H1 (cell line): ENCODE data around the gene MIA3. TPM values are rescaled to one million over a fixed set of nuclear protein-coding genes. Genes with fewer than 3 reads are reported as not detected.

Experiments used
- FOSL1 ChIP-seq: IDR thresholded peaks from 2 replicates; pipeline ENCODE4 v1.6.1; 2011; ENCODE audit warnings: mild to moderate bottlenecking, low read depth, low read length, moderate library complexity; ENCODE audit not compliant: insufficient read depth
- GTF2F1 ChIP-seq: IDR thresholded peaks from 2 replicates; pipeline ENCODE4 v1.6.1; 2012; ENCODE audit warnings: low read depth, low read length, improper control_type of control experiment, borderline replicate concordance
- KDM5A ChIP-seq: fragments of 200-600 bp; IDR thresholded peaks from 2 replicates; pipeline ENCODE4 v1.7.1; 2012; ENCODE audit warnings: mild to moderate bottlenecking, low read length, inconsistent platforms, mixed read lengths
- MAX ChIP-seq: IDR thresholded peaks from 2 replicates; pipeline ENCODE4 v1.6.1; 2012; ENCODE audit warnings: inconsistent platforms
- NRF1 ChIP-seq: IDR thresholded peaks from 2 replicates; pipeline ENCODE4 v1.6.1; 2011; ENCODE audit warnings: mild to moderate bottlenecking, low read depth, low read length, improper control_type of control experiment
- POLR2A ChIP-seq, 2 experiments: IDR thresholded peaks; 1 replicate in 1 of 2; 2 replicates in 1 of 2; pipeline ENCODE4 v1.6.1; 2011; ENCODE audit warnings: low read depth in 2 of 2, low read length in 2 of 2, mild to moderate bottlenecking in 2 of 2; ENCODE audit errors: control extremely low read depth in 1 of 2
- RFX5 ChIP-seq: IDR thresholded peaks from 2 replicates; pipeline ENCODE4 v1.6.1; 2011; ENCODE audit warnings: low read depth, low read length, improper control_type of control experiment, borderline replicate concordance
- RXRA ChIP-seq: IDR thresholded peaks from 2 replicates; pipeline ENCODE4 v1.6.1; 2011; ENCODE audit warnings: low read depth, mild to moderate bottlenecking, low read length, moderate library complexity; ENCODE audit not compliant: insufficient read depth
- SP1 ChIP-seq: IDR thresholded peaks from 2 replicates; pipeline ENCODE4 v1.6.1; 2011; ENCODE audit warnings: low read depth, low read length
- SP2 ChIP-seq: IDR thresholded peaks from 2 replicates; pipeline ENCODE4 v1.6.1; 2012; ENCODE audit warnings: mild to moderate bottlenecking, low read length, inconsistent platforms
- SRF ChIP-seq: IDR thresholded peaks from 2 replicates; pipeline ENCODE4 v1.6.1; 2011; ENCODE audit warnings: mild to moderate bottlenecking, low read depth, low read length, moderate library complexity
- polyA plus RNA-seq, 7 experiments: library from polyadenylated mRNA; depleted of rRNA in 3 of 7; stranded (reverse) in 5 of 7; unstranded in 2 of 7; fragments of >200 nt in 5 of 7; fragments of 200-250 nt in 2 of 7; gene quantifications; 1 replicate in 5 of 7; 2 replicates in 1 of 7; 4 replicates in 1 of 7; pipeline versions ENCODE4 v1.2.1 to v1.2.3, GENCODE V29; 2011 to 2013; ENCODE audit warnings: missing spikeins in 2 of 7, mixed read lengths in 2 of 7
- total RNA-seq: library from RNA; stranded (reverse); fragmentation: NEBNext Ultra II Directional; extraction: Animal tissue kit (Norgen Biotek cat#: 25700); gene quantifications from 2 replicates; pipeline ENCODE4 v1.2.1, GENCODE V29; 2021
- TF ChIP-seq, protein P1 (sequence below): IDR thresholded peaks from 2 replicates; pipeline ENCODE4 v1.6.1; 2011; ENCODE audit warnings: low read length, improper control_type of control experiment

MIA3 gene
- total and polyA plus RNA-seq, 2 of the 8 experiments (the other 6 are each of a cell fraction or from before 2014, with no cell fraction given) = 69.0 to 105 TPM

GRCh38 chr1:222713091-222713961 lies 95.4 kb downstream of the MIA3 start (continued):
- TF ChIP-seq MAX (peak; percentile 86), FOSL1 (no peak), GTF2F1 (no peak), KDM5A (0 out of 2 replicates have a peak, but pooled peaks have one; percentile 50), POLR2A (IDR thresholded peaks at IDR 0.05; ENCODE audit: control extremely low read depth in 1 of 2, low read depth in 2 of 2, low read length in 2 of 2) (peak; percentile 46 to 48), RXRA (no peak), SP1 (no peak), RFX5 (no peak), NRF1 (peak; percentile 71), SRF (peak; percentile 91), SP2 (no peak)
- TF ChIP-seq, protein P1, sequence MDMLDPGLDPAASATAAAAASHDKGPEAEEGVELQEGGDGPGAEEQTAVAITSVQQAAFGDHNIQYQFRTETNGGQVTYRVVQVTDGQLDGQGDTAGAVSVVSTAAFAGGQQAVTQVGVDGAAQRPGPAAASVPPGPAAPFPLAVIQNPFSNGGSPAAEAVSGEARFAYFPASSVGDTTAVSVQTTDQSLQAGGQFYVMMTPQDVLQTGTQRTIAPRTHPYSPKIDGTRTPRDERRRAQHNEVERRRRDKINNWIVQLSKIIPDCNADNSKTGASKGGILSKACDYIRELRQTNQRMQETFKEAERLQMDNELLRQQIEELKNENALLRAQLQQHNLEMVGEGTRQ = no peak
